GM11168 (cell line): ENCODE results near the gene PURA.

ENCODE experiments used
- in situ Hi-C: fragments of 300-500 bp; cut with MboI; formaldehyde crosslinking; loops from one replicate; pipeline ENCODE4 v1.12.0; 2022; ENCODE audit warnings: low sequenced_read_pairs; ENCODE audit not compliant: unreplicated experiment

The PURA gene

DNA sequence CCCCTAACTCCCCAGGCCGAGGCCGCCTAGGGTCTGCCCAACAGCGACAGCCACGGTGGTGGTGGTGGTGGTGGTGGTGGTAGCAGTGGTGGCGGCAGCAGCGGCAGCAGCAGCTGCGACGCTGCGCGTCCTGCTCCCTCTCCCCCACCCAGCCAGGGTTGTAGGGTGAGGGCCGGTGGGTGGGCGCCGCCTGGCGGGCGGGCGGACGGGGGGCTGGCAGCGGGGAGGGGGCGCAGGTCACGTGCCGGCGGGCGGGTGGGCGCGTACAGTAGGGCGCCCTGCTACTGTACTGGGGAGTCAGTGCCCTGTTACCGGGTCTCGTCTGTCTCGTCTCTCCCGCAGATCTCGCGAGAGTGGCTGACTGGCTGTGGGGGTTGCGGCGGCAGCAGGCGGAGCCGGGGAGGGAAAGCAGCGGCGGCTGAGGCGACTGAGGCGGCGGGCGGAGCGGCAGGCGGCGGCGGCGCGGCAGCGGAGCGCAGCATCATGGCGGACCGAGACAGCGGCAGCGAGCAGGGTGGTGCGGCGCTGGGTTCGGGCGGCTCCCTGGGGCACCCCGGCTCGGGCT lies at the start of gene PURA:
TSS of gene PURA (plus strand) at position 411 of the 565 bp plus-strand sequence. CDS start at position 484, 73 bp downstream.
- in situ Hi-C loops, result no loop called here

DNA sequence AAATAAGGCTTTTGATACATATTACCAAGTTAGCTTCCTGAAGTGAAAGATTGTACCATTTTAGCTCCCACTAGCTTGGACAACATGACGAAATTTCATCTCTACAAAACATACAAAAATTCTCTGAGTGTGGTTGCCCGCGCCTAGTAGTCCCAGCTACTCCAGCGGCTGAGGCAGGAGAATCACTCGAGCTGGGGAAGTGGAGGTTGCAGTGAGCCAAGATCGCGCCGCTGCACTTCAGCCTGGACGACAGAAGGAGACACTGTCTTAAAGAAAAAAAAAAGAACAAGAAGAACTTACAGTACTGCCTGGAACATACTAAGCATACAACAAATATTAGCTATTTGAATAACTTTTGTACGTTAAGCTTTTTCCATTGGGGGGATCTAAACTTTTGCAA lies 41.1 kb upstream of the PURA start:
- in situ Hi-C loops, result no loop called here

DNA sequence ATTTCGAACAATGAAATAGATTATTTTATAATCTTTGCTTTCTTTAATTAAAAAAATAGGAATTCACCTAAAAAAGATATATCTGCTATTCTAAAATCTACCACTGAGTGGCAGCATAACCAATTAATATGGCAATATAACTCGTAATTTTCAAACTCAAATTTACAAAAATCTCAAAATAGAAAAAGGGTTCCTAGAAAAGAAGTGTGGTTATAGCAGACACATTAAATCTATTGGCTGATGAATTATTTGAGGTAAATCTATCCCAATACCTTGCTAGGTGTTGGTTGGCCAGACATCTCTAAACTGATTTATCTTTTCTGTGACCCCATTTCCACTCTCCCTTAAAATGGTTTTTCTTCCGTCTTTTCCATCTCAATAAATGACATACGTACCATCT lies 40.6 kb upstream of the PURA start:
- in situ Hi-C loops, result no loop called here

DNA sequence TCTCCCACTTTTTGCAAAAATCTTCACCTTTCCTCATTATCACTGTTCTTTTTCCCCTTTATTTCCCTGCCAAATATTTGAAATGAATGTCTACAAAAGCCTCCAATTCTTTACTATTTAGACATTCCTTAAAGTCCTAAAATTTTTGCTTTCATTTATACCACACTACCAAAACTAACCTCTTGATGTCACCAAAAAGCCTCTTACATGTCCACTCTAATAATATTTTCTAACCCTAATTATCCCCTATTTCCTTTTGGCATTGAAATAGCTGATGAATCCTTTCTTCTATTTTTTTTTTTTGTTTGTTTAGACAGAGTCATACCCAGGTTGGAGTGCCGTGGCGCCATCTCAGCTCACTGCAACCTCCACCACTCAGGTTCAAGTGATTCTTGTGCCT lies 38.5 kb upstream of the PURA start:
- in situ Hi-C loops, result no loop called here

DNA sequence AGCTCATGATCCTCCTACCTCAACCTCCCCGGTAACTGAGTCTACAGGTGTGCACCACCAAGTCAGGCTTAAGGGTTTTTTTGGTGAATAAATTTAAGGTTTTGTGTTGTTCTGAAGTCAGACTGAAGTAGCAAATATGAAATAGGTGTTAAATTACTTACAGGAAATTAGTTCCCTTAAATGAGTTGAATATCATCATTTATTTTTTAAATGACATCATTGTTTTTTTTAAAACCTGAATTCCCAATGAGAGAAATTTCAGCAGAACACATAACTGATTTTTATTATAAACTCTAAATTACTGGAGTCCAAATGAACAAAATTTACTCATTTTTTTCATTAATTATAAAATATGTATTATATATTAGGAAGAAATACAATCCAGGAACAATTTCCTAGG lies 37.8 kb upstream of the PURA start:
- in situ Hi-C loops, result no loop called here

DNA sequence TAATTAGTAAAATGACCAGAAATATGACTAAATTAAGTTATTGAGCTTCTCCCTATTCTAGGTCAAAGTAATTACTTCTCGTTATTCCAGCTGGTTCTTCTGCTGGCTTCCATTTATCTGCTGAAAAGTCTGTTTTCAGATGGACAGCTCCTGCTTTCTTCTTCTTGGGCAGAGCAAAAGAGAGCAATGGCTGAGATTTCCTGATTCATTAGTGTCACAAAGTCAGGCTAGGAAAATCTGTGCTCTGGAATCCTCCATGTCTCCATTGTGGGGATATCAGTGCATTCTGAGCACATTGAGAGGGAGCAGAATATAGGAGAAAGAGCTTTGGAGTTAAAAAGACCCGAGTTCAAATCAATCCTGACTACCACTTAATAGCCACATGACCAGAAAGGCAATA lies 37.1 kb upstream of the PURA start:
- in situ Hi-C loops, result no loop called here

DNA sequence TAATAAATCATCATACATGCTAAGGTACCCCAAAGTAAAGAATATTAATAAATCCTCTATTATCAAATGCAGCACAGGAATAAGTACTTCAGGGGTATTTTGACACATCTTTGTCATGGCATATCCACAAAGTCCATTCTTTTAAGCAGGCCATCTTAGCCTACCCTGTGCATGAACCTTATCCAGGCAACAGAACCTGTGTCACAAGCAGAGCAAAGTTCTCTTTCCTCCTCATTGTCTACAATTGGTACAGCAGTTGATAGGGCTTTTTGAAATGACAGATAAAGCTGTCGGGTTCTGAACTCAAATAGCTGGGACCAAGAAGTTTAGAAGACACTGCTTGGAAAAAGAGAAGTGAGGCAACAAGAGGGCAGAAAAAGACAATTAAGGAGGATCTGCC lies 30.8 kb upstream of the PURA start:
- in situ Hi-C loops, result loop anchor here (5.0 kb wide), 1 partner anchor 59 kb away; no protein-coding TSS in a partner anchor

DNA sequence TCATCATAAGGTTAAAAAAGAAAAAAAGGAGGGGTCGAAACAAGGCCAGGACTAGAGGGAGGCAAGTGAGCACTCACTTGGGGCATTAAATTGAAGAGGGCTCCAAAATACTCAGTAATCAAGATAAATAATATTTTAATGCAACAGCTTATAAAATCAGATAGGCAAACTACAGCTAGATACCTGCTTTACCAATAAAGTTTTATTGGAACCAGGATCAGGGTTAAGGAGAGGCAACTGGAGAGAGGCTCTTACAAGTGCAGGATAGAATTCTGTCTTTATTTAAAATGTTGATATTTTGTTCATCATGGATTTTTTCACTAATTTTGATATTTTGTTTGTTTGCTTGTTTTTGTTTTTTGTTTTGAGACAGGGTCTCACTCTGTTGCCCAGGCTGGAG lies 30.3 kb upstream of the PURA start:
- in situ Hi-C loops, result loop anchor here (5.0 kb wide), 1 partner anchor 59 kb away; no protein-coding TSS in a partner anchor

DNA sequence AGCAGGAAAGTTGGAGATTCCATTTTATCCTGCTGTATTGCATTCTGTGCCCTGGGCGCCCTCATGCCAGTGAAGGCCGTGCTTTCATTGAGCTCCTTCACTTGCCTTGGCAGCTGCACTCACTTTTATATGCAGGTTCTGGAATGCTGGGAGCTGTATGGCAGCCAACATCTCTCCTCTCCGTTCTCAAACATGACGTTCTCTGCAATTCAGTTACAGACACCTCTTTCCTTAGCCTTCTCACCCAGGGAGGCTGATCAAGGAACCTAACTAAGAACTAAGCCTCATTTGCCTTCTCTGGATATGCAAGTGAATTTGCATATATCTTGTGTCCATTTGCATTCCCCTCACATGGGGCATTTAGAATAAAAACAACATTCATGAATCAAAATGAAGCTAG lies 29.4 kb upstream of the PURA start:
- in situ Hi-C loops, result loop anchor here (5.0 kb wide), 1 partner anchor 58 kb away; no protein-coding TSS in a partner anchor

DNA sequence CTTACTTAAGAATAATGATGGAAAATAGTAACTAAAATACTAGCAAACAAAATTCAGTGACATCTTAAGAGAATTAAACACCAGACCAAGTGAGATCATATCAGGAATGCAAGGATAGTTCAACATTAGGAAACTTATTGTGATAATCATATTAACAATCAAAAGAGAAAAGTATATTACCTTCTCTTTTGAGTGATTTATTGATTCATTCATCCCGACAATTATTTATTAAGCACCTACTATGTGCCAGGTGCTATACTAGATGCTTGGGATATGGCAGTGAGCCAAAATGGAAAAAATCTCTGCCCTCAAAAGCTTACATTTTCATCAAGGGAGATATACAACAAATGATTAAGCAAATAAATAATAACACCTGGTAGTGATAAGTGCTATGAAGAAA lies 23.7 kb upstream of the PURA start:
- in situ Hi-C loops, result no loop called here

DNA sequence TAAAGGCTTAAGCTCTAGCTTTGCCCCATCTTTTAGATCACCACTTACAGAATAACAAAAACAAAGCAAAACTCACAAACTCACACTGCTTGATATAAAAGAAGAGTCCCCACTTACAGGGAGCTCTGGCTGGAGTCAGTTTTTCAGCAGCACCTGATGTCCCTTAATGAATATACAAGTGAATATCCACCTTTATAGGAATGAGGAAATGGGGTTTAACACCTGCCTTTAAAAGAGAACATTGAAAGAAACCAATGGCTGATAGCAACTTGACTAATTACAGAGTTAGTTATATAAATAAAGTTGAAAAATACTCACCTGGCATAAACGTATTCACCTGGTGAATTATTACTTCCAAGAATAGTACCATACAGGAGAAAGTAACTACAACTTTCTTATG lies 20.7 kb upstream of the PURA start:
- in situ Hi-C loops, result no loop called here

DNA sequence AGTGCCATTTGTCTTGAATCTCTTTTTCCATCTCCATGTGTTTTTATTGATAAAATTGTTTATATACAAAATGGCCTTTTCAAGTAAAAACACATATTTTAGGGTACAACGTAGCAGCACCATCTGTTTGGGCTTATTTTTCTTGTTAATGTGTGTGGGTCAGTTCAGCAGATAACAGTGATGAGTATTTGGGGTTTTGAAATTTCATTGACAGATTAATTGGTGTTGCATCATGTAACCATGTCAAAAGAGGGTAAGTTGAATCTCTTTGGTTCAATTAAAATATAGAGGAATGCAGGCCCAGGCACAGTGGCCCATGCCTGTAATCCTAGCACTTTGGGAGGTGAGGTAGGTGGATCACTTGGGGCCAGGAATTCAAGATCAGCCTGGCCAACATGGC lies 20.0 kb upstream of the PURA start:
- in situ Hi-C loops, result no loop called here

DNA sequence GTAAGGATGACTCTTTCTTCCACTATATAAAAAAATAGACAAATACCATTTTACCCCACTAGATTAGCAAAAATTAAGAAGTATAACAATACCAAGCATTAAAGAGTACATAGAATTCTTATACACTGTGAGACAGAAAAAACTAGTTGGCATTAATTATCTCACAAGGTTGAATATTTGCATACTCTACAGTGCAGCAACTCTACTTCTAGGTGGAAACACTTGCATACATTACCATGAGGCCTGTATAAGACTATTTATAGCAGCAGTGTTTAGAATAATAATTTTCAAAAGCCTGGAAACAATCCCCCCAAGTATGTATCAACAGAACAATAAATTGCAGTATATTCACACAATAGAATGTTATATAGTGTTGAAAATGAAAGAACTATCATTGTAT lies 19.0 kb upstream of the PURA start:
- in situ Hi-C loops, result no loop called here

DNA sequence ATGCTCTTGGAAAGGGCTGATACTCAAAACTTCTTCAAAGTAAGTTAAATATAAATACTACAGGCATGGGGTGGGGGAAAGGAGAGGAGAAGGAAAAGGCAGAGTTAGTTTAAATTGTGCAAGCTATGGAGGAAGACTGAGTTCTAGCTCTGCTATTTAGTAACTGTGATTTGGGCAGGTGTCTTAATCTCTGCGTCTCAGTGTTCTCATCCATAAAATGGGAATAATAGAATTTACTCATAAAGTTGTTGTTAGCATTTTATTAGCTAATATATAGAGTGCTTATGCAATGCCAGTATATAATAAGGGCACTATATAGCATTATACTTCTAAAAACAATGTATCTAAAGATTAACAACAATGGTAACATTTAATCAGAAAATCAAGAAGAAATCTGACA lies 12.7 kb upstream of the PURA start:
- in situ Hi-C loops, result no loop called here

DNA sequence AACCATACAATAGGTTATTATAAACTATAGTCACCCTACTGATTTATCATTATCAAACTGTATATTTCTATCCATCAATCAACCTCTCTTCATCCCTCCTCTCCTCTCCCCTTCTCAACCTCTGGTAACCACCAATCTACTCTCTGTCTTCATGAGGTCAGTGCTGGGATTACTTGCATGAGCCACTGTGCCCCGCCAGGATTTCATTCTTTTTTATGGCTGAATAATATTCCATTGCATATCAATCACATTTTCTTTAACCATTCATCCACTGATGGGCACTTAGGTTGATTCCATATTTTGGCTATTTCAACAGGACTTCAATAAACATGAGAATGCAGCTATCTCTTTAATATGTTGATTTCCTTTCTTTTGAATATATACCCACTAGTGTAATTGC lies 10.8 kb upstream of the PURA start:
- in situ Hi-C loops, result no loop called here

DNA sequence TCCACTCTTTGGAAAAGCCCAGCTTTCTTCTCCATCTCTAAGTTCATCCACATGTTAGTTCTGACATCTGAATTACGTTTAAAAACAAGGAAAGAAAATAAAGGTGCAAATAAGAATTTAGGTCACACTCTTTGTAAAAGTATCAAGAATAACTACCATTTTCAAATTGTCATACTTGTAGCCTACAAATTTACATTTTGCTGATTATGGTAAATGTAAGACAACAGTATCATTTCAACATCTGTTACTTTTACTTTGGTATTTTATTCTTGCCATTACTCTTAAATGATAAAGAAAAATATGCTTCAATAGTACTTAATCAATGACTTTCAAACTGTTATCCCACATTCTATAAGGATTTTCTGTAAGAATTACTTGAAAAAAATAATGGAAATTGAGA lies 9.8 kb upstream of the PURA start:
- in situ Hi-C loops, result no loop called here

DNA sequence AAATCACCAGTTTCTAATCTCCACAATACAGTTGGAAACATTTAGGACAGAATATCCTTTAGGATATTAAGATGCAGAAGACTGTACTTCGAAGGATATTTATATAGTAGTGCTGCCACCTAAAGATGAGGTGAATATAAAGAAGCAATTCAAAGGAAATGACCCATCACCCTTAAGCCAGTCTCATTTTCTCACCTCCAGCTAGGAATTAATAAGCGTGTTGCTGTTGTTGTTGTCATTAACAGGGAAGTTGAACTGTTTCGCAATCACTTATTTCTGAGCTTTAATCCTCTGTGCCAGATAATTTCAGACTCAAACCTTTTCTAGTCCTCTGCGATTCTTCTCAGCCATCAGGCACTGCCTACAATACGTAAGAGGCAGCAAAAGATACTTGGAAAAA lies 7.8 kb upstream of the PURA start:
- in situ Hi-C loops, result no loop called here

DNA sequence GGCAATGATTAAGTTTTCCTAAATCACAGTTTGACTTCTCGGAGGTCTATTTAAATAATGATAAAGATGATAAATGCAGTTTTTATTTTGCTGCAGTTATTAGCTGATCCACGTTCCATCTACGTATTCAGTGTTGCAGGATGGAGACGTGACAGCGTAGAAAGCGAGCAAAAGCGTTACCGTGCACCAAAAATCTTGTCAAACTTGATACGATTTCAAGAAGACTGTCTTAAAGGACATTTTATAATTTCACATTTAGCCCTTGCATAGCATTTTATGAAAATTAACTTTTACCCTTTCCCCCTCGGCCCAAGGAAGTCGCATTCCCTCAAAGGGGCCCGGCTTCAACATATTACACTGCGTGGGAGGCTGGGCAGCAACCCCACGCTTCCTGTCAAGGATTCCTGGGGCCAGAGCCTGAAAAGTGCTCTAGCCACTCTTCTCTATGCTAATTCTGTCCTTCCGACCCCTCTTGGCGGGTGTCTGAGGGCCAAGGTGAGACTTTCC lies 7.1 kb upstream of the PURA start:
- in situ Hi-C loops, result no loop called here

DNA sequence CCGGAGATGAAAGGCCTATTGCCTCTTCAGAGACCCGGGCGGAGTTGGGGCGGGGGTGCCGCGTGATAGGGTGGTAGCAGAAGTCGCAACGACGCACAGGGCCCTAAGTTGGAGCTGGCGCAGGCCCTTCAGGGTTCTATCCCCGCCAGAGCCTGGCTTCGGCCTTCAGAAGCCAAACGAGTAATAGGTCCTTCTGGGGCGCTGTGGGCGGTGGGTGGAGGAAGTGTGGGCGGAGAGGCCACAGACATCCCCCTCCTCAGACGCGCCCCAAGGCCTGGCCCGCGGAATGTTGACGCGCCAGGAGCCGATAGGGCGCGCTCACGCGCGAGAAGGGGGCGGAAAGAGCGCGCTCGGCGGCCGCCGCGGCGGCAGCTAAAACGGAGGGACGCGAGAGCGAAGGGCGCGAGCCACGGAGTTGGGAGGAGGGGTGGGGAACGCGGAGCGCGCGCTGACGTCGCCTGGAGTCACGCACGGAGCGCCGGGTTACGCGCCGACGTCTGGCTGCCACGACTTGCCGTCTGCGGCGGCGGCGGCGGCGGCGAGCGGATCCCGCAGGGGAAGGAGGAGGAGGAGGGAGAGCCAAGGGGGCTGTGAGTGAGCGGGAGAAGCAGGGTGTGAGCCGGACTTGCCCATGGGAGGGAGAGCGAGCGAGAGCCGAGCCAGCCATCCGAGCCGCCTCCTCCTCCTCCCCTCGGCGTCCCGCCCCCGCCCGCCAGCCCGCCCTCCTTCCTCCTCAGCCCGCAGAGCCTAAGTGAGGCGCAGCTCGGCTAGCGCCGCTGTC lies 6.4 kb upstream of the PURA start:
- in situ Hi-C loops, result no loop called here

DNA sequence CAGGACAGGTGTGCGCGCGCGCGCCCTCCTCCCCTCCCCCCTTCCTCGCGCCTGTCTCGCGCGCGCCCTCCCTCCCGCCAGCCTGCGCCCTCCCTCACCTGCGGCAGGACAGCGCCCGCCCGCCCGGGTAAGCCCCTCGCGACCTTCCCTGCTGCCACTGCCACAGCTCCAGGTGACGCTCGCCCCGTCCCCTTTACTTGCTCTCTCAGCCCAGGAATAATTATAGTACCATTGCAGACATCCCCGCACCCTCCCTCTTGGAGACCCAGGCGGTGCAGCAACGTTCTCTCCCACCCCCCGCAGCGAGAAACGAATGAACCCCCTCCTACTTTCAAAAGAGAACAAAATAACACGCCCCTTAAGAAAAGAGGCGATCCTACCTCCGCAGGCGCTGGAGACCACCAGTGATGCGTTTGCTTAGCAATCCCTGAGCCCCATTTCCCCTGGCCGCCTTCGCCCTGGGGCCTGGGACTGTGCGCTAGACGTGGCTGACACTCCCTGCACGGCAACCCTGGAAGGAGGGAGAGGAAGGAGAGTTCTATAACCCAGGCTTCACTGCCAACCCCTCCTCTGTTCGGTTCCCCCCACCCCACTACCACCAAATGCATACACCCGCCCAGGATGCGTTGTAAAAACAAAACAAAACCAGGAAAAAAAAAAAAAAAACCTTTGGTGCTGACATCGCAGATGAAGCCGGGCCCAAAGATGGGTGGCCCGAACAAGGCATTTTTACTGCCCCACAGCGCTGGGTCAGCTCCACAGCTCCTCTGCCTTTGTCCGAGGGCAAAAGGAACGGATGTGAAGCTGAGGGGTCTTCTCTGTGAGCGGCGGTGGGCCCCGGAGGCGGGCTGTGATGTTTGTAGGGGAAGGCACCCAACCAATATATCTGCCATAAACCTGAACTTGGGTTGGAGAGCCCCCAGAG lies 5.6 kb upstream of the PURA start:
- in situ Hi-C loops, result no loop called here
